Measurements from ENCODE around the gene ACSS2.

ACSS2 gene

GRCh38 chr20:34876406-34877282, at the start of gene ACSS2:
Gene ACSS2, plus strand, starts transcription at chr20:34876612. Its CDS starts 34 bp downstream, at chr20:34876646.
- peak in 1 of 2 donors; percentile 95 for DNase-seq

- DNase-seq: no peak
These were observed 47.2 kb upstream of the ACSS2 start for GRCh38 chr20:34829191-34829590.

GRCh38 chr20:34831936-34832335, 44.5 kb upstream of the ACSS2 start:
- no peak for DNase-seq

GRCh38 chr20:34834459-34834893, 41.9 kb upstream of the ACSS2 start:
- peak in 1 of 2 donors; percentile 70 for DNase-seq

- DNase-seq: no peak
These were observed 34.3 kb upstream of the ACSS2 start for GRCh38 chr20:34842143-34842542.

- DNase-seq: no peak
These were observed 33.0 kb upstream of the ACSS2 start for GRCh38 chr20:34843421-34843820.

- no peak for DNase-seq
These were observed 27.8 kb upstream of the ACSS2 start for GRCh38 chr20:34848597-34848996.

- DNase-seq: no peak
These were observed 26.6 kb upstream of the ACSS2 start for GRCh38 chr20:34849778-34850177.

GRCh38 chr20:34850969-34851368, 25.4 kb upstream of the ACSS2 start:
- DNase-seq: no peak

GRCh38 chr20:34852298-34852697, 24.1 kb upstream of the ACSS2 start:
- no peak for DNase-seq

- DNase-seq: no peak
These were observed 17.0 kb upstream of the ACSS2 start for GRCh38 chr20:34859367-34859766.

GRCh38 chr20:34859826-34860545, 16.4 kb upstream of the ACSS2 start:
- DNase-seq: no peak

- DNase-seq: no peak
These were observed 14.9 kb upstream of the ACSS2 start for GRCh38 chr20:34861386-34862084.

GRCh38 chr20:34862724-34863123, 13.7 kb upstream of the ACSS2 start:
- no peak for DNase-seq

- DNase-seq: no peak
These were observed 12.9 kb upstream of the ACSS2 start for GRCh38 chr20:34863421-34863965.

GRCh38 chr20:34864216-34864615, 12.2 kb upstream of the ACSS2 start:
- DNase-seq: no peak

GRCh38 chr20:34871320-34871926, 5.0 kb upstream of the ACSS2 start:
- DNase-seq: no peak

- DNase-seq: no peak
These were observed 4.3 kb upstream of the ACSS2 start for GRCh38 chr20:34871966-34872621.

- peak; percentile 84 to 88 for DNase-seq
These were observed 3.7 kb upstream of the ACSS2 start, which contains the start of gene GGT7 for GRCh38 chr20:34872622-34873224. Gene GGT7, minus strand, starts transcription at chr20:34872856. Its CDS starts 41 bp downstream, at chr20:34872815.

GRCh38 chr20:34873583-34874093, 2.8 kb upstream of the ACSS2 start:
- no peak for DNase-seq

- DNase-seq: peak; percentile 58 to 67
These were observed 2.2 kb upstream of the ACSS2 start for GRCh38 chr20:34874094-34874654.

Data from CD4-positive, alpha-beta T cell treated with Interleukin-4 for 1 hour (primary cell).